RWPE2 (cell line): ENCODE measurements around the gene ABCA7.

Source experiments
- ATAC-seq: fragments of 200-7000 bp; cut with Tn5 transposase; 3 replicates; pipeline ENCODE4 v1.9.1; 2021; ENCODE audit warnings: low read depth
- DNase-seq: peaks from one replicate; pipeline ENCODE4 v3.0.0-alpha.2; 2020; ENCODE audit warnings: low spot score
- H3K27ac ChIP-seq: fragments of 450-650 bp; 2 replicates; pipeline ENCODE4 v1.5.1; 2017; ENCODE audit warnings: mild to moderate bottlenecking; ENCODE audit not compliant: poor library complexity, severe bottlenecking
- H3K27me3 ChIP-seq: fragments of 250-450 bp; sonication (Bioruptor Pico); 2 replicates; pipeline ENCODE4 v1.5.1; 2021; ENCODE audit warnings: mild to moderate bottlenecking, moderate library complexity; ENCODE audit not compliant: insufficient read depth, poor library complexity, severe bottlenecking
- H3K36me3 ChIP-seq: fragments of 250-450 bp; sonication (Bioruptor Pico); 2 replicates; pipeline ENCODE4 v1.5.1; 2020; ENCODE audit warnings: low read depth, mild to moderate bottlenecking, moderate library complexity
- H3K4me1 ChIP-seq: fragments of 250-450 bp; sonication (Bioruptor Pico); 2 replicates; pipeline ENCODE4 v1.5.1; 2021; ENCODE audit warnings: mild to moderate bottlenecking, moderate library complexity; ENCODE audit not compliant: insufficient read depth, poor library complexity, severe bottlenecking
- H3K4me3 ChIP-seq: fragments of 250-450 bp; sonication (Bioruptor Pico); 2 replicates; pipeline ENCODE4 v1.5.1; 2021; ENCODE audit warnings: mild to moderate bottlenecking, moderate library complexity; ENCODE audit not compliant: severe bottlenecking
- H3K9me3 ChIP-seq: fragments of 250-450 bp; sonication (Bioruptor Pico); 2 replicates; pipeline ENCODE4 v1.5.1; 2021; ENCODE audit warnings: mild to moderate bottlenecking, moderate library complexity; ENCODE audit not compliant: severe bottlenecking
- CTCF ChIP-seq: fragments of 450-650 bp; IDR thresholded peaks from one replicate; pipeline ENCODE4 v1.5.1; 2017; ENCODE audit warnings: mild to moderate bottlenecking, moderate library complexity; ENCODE audit not compliant: poor library complexity, severe bottlenecking

The ABCA7 gene

GRCh38 chr19:1063030-1063908, 23.4 kb downstream of the ABCA7 start:
- no peak for TF ChIP-seq CTCF
- DNase-seq: no peak
- Histone ChIP-seq H3K4me1 (peaks cover 17% of the 10 kb centered on the region), H3K27ac (no peak overlapping the region), H3K36me3 (no peaks in the 10 kb centered on the region; the same call in 1 of the 2 replicates), H3K9me3 (no peaks in the 10 kb centered on the region), H3K4me3 (no peak overlapping the region), H3K27me3 (no peaks in the 10 kb centered on the region)
- ATAC-seq: no peak

GRCh38 chr19:1063909-1064660, 24.2 kb downstream of the ABCA7 start:
- peak overlapping the region; percentile 79 for H3K27ac ChIP-seq
- no peaks in the 10 kb centered on the region for H3K36me3 ChIP-seq
- ATAC-seq: no peak
- H3K9me3 ChIP-seq: no peaks in the 10 kb centered on the region
- peaks cover 17% of the 10 kb centered on the region for H3K4me1 ChIP-seq
- H3K4me3 ChIP-seq: no peak overlapping the region
- DNase-seq: no peak
- TF ChIP-seq CTCF: no peak
- no peaks in the 10 kb centered on the region for H3K27me3 ChIP-seq

DNA sequence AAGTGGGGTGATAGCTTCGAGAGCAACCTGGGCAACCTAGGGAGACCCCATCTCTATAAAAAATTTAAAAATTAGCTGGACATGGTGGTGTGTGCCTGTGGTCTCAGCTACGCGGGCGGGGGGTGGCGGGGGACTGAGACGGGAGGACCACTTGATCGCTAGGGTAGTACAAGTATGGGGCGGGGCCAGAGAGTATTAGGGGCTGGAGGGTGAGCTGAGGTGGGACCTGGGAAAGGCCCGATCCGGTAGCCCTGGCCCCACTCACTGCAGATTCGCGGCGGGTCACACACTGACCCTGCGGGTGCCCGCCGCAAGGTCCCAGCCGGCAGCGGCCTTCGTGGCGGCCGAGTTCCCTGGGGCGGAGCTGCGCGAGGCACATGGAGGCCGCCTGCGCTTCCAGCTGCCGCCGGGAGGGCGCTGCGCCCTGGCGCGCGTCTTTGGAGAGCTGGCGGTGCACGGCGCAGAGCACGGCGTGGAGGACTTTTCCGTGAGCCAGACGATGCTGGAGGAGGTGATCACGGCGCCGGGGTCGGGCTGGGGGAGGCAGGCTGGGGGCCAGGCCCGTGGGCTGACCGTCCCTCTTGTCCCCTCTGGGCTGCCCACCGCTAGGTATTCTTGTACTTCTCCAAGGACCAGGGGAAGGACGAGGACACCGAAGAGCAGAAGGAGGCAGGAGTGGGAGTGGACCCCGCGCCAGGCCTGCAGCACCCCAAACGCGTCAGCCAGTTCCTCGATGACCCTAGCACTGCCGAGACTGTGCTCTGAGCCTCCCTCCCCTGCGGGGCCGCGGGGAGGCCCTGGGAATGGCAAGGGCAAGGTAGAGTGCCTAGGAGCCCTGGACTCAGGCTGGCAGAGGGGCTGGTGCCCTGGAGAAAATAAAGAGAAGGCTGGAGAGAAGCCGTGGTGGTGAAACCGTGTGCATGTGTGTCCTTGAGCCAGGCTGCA, 25.0 kb downstream of the ABCA7 start:
- H3K9me3 ChIP-seq: no peaks in the 10 kb centered on the region
- peaks cover 17% of the 10 kb centered on the region for H3K4me1 ChIP-seq
- no peaks in the 10 kb centered on the region for H3K27me3 ChIP-seq
- peak; percentile 75 for TF ChIP-seq CTCF
- H3K4me3 ChIP-seq: no peak overlapping the region
- H3K27ac ChIP-seq: peak overlapping the region; percentile 79
- DNase-seq: no peak
- H3K36me3 ChIP-seq: no peaks in the 10 kb centered on the region
- ATAC-seq: peak; percentile 68

GRCh38 chr19:1065606-1066109, 25.8 kb downstream of the ABCA7 start:
- ATAC-seq (peak; percentile 59), DNase-seq (no peak)
- H3K4me1 ChIP-seq: peaks cover 17% of the 10 kb centered on the region
- H3K9me3 ChIP-seq: no peaks in the 10 kb centered on the region
- TF ChIP-seq CTCF: no peak
- no peak overlapping the region for H3K4me3 ChIP-seq
- H3K27ac ChIP-seq: peak overlapping the region; percentile 79
- no peaks in the 10 kb centered on the region for H3K36me3 ChIP-seq
- peaks cover 2% of the 10 kb centered on the region for H3K27me3 ChIP-seq
